CD4-positive, alpha-beta T cell treated with Interleukin-15 for 4 hours (primary cell): ENCODE results near the gene IFNGR2.
"Not testable (repeated sequence)": the region's sequence is repeated elsewhere in the genome, so short reads cannot be mapped to it uniquely, and the experiment has no call there.

ENCODE experiments used
- DNase-seq: peaks from one replicate; pipeline ENCODE4 v3.0.0-alpha.2; 2020; ENCODE audit warnings: low spot score

The IFNGR2 gene

DNA sequence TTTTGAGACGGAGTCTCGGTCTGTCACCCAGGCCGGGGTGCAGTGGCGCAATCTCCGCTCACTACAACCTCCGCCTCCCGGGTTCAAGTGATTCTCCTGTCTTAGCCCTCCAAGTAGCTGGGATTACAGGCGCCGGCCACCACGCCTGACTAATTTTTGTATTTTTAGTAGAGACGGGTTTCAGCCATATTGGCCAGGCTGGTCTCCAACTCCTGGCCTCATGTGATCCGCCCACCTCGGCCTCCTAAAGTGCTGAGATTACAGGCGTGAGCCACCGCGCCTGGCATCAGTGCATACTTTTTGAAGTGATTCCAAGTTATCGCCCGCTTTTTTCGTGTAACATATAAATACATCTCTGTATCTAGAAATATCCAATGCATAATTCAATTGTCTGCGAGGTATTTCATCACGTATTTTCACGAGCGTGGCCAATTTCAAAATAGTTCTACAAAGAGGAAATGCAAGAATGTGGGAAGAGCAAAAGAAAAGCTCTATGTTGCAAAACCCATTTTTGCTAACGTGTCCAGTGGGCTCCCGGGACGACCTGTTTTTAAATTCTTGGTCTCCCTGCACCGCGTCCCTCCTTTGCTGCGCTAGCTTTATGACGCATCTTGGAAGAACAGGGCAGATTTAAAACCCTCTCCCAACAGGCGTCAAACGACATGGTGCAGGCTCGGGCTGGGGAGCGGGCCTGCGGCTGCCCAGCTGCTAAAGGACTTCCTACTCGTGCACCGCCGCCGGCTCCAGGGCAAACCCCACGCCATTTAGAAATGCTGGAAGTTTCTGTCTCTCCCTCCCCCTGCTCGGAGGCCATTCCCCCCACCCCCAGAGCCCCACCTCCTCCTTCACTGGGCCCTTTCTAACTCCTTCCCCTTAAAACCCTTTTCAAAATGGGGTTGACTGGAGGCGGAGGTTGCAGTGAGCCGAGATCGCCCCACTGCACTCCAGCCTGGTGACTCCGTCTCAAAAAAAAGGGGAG is 923 bp upstream of the IFNGR2 start:
- DNase-seq, result peak; percentile 16

DNA sequence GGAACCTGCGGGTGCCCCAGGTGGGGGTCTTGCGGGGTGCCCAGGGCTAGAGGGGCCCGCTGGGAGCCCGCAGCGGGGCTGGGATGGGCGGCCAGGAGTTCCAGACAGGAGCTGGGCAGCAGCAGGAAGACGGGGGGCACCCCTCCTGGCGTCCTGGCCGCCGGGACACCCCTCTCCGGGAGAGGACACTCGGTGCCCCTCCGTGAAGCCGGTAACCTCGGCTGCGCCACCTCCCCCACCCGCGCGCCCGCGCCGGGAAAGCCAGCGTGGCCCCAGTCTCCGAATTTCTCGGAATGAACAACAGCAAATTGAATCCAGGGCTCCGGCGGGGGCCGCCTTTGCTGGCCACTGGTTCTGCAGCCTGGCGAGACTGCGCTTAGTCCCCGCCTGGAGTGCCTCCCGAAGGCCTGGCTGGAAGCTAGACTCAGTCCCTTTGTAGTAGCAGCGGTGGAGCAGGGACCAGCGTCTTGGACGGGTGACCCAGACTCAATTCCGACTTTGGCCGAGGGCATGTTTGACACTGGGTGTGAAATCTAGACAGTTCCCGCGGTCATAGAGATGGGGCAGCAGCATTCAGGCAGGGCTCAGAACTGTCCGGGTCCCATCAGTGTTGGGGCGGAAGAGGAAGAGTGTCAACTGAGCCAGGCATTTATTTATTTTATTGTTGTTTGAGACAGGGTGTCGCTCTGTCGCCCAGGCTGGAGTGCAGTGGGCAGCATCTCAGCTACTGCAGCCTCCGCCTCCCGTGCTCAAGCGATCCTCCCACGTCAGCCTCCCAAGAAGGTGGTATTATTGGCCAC is 773 bp downstream of the IFNGR2 start:
- peak; percentile 15 for DNase-seq

DNA sequence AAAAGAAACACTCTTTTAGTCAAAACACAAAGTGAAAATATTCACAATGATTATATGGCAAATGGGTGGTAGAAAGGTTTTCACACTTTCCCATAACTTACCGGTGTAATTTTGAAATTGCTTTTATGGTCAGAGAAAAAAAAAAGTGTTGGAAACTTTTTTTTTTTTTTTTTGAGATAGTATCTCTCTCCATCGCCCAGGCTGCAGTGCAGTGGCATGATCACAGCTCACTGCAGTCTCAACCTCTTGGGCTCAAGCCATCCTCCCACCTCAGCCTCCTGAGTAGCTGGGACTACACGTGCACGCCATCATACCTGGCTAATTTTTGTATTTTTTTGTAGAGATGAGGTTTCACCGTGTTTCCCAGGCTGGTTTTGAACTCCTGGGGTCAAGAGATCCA is 3.3 kb downstream of the IFNGR2 start:
- no peak for DNase-seq

DNA sequence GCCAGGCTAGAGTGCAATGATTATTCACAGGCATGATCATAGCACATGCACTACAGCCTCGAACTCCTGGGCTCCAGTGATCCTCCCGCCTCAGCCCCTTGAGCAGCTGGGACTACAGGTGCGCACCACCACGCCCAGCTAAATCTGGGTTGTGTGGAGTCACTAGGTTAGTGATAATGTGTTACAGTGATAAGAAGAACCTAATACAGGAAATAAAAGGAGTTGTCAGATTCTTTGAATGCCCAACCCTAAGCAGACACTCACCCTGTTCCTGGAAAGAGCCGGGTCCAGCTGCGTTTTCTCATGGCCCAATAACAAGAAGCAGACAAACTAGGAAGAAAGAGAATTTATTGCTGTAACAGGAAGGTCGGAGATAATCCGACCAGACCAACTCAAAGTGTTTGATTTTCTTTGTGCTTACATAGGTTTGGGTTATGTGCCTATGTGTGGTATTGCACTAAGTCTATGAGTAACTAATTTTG is 8.8 kb downstream of the IFNGR2 start:
- peak; percentile 25 for DNase-seq

DNA sequence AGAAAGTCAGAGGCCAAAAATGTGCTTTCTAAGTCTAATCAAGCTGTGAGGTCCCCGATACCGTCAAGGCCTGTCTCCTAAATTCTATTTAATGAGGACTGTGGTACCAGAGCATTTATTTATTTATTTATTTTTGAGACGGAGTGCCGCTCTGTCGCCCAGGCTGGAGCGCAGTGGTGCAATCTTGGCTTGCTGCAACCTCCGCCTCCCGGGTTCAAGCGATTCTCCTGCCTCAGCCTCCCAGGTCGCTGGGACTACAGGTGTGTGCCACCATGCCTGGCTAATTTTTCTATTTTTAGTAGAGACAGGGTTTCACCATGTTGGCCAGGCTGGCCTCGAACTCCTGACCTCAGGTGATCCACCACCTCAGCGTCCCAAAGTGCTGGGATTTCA is 9.2 kb downstream of the IFNGR2 start:
- DNase-seq, result not testable (repeated sequence)

DNA sequence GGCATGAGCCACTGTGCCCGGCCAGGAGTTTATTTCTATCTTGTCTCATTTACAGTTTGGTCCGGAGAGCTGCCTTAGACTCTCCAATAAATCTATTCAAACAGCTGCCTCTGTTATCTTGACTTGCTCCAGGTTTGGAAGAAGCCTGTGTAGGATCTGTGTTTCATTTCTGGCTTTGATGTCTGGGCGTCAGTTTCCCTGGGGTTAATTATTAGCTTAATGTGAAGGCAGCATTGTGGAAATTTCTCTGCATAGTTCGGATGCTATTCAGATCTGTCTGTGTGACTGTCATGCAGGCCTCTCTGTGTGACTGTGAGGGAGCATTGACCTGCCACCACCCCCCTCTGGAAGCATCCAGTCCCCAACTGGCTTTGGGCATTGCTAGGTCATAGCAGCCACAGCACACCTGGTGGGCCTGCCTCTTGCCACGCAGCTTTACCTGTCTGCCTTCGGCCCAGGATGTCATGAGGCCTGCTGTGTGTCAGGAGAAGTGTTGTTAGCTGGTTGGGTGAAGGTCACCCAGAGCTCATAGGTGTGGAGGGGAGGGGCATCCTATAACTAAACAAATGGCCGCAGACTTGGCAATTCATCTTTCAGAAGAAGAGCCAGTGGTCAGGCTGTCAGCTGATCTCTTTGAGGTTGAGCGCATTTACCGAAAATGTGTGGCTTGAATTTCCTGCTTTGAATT is 9.8 kb downstream of the IFNGR2 start:
- no peak for DNase-seq

DNA sequence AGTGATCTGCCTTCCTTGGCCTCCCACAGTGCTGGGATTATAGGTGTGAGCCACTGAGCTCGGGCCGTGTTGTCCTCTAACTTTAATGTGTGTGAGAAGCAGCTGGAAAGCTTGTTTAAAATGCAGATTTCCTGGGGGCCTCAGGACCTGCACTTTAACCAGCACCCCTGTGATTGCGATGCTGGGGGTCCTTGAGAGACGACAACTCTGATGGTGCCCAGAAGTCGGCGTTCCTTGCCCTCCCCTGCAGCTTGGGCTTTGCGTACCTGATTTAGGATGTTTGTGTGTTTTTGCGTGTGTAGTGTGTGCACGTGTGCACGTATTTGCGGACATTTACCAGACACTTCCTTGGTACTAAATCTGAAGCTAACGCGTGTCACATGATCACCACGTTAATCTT is 10.9 kb downstream of the IFNGR2 start:
- no peak for DNase-seq

DNA sequence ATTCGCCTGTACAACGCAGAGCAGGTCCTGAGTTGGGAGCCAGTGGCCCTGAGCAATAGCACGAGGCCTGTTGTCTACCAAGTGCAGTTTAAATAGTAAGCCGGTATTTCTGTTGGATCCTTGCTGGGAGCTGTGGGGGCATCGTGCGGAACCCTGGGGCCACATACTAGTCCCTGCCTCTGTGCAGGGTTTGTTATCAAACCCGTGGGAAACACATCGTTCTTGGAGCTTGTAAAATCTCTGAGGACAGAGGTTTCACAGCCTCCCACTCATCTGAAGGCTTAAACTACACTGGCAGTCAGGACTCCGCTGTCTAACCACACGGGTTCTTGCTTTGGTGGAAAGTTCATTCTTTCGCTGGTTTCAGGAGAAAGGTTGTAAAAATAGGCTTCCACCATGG is 11.7 kb downstream of the IFNGR2 start:
- no peak for DNase-seq

DNA sequence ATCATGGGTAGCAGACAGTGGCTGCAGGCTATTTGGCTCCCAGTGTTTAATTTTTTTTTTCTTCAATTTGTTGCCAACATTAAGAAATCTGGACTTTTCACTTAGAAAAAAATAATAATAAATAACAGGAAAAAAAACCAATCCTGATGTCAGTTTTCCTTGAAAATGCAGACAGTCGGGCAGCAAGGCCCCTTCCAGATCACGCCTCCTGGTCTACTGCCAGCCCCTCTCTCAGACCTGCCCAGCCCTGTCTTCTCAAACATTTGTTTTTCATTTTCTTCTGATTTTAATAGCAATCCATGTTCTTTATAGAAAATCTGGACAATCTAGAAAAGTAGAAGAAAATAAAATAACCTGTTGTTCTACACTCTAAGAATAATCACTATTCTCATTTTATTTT is 15.5 kb downstream of the IFNGR2 start:
- no peak for DNase-seq

DNA sequence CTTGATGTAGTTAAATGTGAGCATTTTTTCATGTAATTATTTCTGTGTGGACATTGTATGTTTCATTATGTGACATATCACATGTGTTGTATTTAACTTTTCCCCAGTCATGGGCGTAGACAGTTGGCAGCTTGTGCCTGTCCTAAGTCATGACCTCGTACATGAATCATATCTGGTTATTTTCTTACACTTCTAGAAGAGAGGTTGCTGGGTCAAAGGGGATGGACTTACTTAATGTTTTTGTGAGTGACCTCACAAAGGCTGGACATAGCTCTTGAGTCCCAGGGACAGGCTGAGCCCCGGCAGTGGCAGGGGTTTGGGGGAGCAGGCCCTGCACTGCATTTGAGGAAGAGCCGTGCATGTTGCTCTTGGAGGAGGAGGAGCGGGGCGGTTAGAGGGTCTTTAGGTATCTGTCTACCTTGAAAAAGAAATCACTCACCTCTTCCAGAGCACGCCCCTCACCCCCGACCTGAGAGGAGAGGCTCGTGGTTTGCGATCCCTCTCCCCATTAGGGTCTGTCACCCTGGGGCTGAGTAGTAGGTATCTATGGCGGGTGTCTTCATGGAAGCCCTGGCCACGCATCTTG is 16.4 kb downstream of the IFNGR2 start:
- DNase-seq, result no peak

DNA sequence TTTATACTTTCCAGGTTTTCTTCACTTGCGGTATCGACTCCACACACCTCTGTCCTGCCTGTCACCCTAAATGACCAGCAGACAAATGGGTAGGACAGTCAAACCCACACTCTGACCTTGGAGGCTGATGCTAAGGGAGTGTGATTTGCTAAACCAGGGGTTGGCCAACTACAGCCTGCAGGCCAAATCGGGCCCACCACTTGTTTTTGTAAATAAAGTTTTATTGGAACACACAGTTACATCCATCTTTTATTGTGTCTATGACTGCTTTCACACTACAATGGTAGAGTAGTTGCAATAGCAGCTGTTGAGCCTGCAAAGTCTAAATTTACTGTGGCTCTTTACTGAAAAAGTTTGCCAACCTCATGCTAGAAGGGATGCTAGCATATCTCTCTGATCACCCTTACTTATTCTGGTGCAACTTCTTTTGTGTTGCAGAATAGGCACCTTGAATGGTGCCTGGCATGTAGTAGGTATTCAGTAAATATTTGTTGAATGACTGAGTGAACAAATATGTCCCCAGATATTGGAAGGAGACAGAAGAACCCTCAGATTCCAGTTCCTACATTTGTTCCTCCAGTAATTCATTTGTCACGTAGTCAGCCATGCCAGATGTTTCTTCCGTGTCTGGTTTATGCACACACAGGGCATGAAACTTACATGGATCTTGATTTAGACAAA is 18.6 kb downstream of the IFNGR2 start:
- DNase-seq, result no peak

DNA sequence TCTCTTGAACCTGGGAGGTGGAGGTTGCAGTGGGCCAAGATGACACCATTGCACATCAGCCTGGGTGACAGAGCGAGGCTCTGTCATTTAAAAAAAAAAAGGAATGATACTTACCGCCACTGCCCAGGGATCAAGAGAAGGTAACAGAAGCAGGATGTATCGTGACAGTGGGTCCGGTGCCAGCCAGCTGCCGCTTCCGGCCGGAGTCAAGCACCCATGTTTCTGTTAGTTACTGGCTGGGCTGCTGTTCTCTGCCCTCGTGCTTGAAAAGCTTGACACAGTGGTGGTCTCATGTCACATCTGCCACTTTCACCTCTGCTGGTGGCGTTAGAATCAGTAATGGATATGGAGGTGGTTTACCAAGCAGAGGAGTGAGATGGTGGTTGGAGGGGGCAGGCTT is 21.0 kb downstream of the IFNGR2 start:
- DNase-seq, result no peak

DNA sequence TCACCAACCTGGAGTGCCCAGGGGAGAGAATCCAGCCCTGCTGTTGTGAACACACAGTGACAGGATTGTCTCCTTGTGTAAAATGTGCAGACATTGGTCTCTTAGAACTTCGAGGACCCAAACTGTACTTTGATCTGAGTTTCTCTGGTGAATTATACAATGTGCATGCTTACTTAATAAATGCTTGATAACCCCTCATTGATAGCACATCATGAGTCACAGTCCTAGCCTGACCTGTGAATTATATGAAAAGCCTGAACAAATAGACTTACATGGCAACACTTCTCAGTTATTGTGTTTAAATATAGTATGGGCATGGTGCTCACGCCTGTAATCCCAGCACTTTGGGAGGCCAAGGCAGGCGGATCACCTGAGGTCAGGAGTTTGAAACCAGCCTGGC is 22.6 kb downstream of the IFNGR2 start:
- DNase-seq, result no peak

DNA sequence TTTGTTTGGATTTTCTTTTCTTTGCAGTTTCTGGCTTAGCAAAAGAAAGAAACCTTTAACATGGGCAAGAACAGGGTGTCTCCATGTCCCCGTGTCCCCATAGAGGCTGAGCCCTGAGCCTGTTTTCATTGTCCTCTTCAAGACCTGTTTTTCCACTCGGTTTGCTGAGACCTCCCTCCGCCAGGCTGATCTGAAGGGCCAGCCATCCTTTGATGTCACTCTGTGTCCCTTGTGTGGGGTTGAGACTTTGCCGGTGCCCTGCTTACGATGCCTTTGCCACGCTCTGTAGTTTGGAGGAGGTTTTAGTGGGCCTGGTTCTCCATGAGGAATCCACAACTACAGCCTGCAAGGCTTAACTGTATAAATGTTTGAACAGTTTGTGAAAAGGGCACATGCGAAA is 23.8 kb downstream of the IFNGR2 start:
- DNase-seq, result no peak

DNA sequence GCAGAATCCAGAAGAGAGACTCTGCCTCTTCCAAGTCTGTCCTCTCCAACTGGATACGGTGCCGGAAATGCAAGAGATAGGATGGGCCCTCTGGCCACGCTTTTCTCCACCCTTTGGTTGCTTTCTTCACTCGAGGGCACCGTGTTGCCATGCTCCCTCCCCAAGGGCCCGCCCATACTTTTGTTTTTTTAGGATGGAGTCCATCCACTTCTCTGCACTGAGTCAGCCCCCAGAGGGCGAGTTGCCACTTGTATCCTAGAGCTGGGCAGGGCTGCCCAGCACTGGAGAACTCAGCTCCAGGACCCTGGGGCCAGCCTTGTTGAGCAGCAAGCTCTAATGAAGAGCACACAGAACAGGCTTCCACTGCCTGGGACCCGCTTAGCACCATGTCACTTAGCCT is 25.5 kb downstream of the IFNGR2 start:
- DNase-seq, result no peak

DNA sequence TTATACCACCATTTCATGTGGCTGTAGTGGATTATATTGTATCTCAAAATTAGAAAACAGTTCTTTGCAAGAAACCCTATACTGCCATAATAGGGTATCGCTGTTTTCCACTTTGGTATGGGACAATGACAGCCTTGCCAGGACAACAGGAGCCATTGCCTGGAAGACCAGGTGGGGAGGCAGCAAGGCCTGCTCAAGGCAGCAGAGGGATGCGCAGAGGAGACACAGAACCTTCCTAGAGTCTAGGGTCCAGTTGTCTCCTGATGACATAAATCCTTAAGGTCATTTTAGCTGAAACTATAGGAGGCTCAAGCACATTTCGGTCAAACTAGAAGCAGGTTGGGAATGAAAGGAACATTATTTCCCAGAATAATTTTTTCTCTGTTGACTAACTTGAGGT is 27.6 kb downstream of the IFNGR2 start:
- DNase-seq, result no peak

DNA sequence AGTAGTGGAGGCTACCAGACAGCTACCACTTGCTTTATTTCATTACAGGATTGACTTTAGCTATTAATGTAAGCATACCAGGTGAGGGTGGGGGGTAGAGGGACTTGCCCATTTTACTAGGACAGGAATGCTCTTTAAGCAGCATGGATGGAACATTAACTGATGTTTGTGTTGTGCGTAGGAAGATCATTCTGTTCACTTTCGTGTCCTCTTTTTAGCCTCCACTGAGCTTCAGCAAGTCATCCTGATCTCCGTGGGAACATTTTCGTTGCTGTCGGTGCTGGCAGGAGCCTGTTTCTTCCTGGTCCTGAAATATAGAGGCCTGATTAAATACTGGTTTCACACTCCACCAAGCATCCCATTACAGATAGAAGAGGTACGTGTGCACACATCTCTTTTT is 29.3 kb downstream of the IFNGR2 start:
- DNase-seq, result no peak

DNA sequence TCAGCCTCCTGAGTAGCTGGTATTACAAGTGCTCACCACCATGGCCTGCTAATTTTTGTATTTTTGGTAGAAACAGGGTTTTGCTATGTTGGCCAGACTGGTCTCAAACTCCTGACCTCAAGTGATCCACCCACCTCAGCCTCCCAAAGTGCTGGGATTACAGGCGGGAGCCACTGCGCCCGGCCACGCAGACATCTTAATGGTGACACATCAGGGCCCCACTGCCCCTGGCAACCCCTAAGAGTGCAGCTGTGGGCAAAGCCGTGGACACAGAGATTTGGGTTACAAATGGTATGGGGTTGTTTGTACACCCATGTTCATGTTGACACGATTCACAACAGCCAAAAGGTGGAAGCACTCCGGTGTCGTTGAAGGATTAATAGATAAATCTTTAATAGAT is 29.8 kb downstream of the IFNGR2 start:
- DNase-seq, result no peak

DNA sequence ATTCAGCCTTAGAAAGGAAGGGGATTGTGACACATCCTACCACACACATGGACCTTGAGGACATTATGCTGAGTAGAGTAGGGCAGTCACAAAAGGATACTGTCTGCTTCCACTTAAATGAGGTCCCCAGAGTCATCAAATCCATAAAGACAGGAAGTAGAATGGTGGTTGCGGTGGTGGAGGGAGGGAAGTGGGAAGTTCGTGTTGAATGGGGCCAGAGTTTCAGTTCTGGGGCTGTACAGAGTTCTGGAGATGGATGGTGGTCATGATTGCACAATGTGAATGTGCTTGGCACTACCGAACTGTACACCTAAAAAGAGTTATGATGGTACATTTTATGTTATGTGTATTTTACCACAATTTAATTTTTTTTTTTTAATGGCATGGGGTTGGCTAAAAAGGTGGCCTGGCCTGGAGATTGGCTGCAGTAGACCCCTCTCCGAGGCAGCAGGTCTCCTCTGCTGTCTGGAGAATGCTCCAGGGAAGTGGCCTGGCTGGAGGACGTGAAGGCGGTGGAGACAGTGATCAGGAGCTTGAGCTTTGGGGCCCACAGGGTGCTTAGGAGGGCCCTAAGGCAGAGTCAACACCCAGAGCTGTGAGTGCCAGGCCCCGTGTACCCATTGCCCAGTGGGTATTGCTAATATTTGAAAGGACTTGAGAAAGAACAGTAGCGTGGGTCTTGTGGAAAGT is 30.4 kb downstream of the IFNGR2 start:
- no peak for DNase-seq

DNA sequence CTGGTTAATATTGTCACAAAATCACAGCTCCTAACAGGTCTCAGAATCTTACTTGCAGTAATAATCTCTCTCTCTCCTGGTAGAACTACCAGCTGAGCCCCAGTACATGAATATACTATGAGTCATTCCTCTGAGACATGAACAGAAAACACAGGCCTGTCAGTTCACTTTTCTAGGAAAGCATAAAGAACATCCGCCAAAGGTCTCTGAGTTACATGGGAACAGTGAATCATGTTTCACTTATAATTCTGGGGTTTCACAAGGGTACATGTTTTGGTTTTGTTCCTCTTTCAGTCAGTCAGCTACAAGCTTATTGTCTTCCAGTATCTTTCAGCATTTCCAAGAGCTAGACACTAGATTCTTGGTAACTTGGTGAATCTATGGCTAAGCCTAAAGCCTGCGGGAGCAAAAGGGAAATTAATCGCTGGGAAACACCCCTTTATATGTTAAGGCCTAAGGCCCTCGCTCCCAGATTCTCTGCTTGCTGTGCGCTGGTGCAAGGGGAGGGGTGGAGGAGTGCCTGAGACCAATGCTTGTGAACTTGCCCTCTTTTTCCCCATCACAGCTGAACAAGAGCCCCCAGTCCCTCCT is 31.7 kb downstream of the IFNGR2 start:
- DNase-seq, result peak; percentile 79
